SIG-M5 treated with dmso at 0.1 percent for 504 hours (cell line): ENCODE measurements around the gene GPX8.

Source experiments
- DNase-seq: peaks from one replicate; lab custom pipeline; 2025; ENCODE audit not compliant: unreplicated experiment; lab: John Stamatoyannopoulos, UW

The GPX8 gene

GRCh38 chr5:55172051-55172899 lies 12.3 kb downstream of the GPX8 start:
- DNase-seq, result peak; percentile 89

DNA sequence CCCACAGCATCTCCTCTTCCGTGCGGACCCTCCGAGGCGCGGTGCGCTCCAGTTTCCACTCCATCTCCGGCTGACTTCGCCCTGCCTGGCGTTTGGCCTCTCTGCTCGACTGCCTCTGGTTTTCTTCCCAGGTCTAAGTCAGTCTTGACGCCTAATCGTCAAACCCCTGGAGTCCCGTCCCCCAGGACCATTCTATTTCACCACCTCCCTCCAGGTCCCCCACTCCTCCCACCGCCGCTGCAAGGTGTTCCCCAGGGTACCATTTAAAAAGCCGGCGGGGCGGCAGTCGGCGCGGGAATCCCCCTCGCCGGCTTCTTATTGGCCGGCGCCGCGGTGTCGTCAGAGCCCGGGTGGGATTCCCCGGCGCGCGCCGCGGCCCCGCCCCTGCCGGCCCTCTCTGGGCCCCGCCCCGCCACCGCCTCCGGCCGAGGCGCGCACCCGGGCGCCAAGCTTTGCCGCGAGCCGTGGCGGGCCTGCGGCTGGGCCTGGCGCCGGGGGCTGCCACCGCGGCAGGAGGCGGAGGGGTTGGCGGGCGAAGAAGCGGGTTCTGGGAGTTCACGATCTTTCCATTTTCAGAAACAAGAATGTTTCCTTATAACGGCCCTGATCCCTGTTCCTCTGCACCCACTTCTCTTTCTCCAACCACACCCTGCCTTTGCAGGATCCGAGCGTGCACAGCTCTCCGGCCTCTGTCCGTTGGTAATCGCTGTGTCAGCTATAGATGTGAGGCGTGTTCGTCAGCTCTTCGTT lies 13.1 kb downstream of the GPX8 start, which contains the start of gene CDC20B:
CDC20B (minus strand) TSS at position 241 of the 750 bp plus-strand sequence; CDS start at position 64, 177 bp downstream.
- DNase-seq, result peak; percentile 65

GRCh38 chr5:55173687-55174230 lies 13.8 kb downstream of the GPX8 start:
- no peak for DNase-seq

DNA sequence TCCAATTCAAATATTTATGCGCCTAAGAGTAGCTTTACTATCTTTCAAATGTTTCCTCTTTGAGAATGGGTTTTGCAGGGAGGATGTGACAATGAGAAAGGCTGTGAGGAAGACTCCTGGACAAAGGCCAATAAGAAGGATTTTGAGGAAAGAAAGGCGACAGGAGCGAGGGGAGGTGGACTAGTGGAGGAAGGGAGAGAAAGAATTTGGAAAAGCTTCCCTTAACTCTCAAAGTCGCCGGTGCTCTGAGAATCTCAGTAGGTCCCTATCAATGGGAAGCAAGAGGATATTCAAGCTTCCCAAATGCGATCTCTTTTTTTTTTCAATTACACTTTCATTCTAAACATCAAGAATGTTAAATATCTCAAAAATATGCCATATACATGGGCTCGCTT lies 15.8 kb downstream of the GPX8 start:
- no peak for DNase-seq

GRCh38 chr5:55176176-55176818 lies 16.3 kb downstream of the GPX8 start:
- peak; percentile 47 for DNase-seq

- peak; percentile 48 for DNase-seq
Measured at GRCh38 chr5:55177078-55177477, 17.1 kb downstream of the GPX8 start.

- DNase-seq, result no peak
Measured at GRCh38 chr5:55180016-55180415, 20.0 kb downstream of the GPX8 start.

GRCh38 chr5:55187370-55187769 lies 27.4 kb downstream of the GPX8 start:
- peak; percentile 13 for DNase-seq

DNA sequence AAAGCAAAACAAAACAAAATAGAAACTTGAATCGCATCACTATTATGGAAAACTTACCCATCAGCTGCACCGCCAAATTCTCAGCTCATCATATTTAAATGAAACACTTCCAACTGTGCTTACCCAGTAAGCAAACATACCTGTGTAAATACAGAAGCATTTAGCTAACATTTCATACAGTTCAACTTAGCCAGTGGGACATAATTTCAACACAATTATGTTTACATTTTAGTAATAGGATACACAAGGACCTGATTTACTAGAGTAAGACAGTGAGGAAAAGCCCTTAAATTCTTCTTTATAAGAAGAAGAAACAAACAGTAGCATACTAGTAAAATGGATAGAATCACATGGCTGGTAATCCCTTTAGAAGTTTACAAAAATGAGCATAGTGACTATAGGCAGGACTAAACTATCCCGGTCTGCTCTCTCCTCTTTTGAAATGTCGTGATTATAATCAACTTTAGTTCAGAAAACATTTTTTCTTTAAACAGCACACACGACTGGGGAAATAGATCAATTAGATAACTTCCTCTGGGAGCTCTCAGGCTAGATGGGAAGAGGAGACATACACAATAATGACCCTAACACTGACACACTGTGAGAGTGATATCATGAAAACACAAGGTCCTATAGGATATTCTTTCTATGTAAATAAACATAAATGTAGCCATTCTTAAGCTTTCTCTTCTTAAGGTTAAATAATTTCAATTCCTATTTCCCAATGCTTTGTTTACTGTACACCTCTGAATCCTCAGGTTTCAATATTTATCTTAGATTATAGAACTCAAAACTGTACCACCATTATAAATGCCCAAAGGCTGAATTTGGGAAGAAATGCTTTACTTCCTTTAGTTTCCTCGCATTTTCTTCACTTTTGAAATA lies 28.9 kb downstream of the GPX8 start:
- DNase-seq, result peak; percentile 11

DNA sequence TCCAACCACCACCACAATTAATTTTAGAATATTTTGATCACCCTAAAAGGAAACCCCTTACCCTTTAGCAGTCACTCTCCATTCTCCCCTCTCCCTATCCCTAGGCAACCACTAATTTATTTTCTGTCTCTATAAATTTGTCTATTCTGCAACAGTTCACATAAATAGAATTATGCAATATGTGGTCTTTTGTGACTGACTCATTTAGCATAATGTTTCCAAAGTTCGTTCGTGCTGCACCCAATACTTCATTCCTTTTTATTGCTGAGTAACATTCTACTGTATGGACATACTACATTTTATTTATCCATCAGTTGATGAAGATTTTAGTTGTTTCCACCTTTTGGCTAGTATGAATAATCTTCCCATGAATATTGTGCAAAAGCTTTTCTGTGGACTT lies 31.2 kb downstream of the GPX8 start:
- no peak for DNase-seq

- no peak for DNase-seq
Measured at GRCh38 chr5:55205001-55205400, 45.0 kb downstream of the GPX8 start.

- DNase-seq, result no peak
Measured at GRCh38 chr5:55211184-55211874, 51.4 kb downstream of the GPX8 start.
